ENCODE results near the gene JUNB. TPM values are rescaled to one million over a fixed set of nuclear protein-coding genes. Genes with fewer than 3 reads are reported as not detected.

Gene JUNB
- total and polyA plus RNA-seq, 2 of the 8 experiments (the other 6 are each of a cell fraction or from before 2014, with no cell fraction given): 7.4 to 10.0 TPM

DNA sequence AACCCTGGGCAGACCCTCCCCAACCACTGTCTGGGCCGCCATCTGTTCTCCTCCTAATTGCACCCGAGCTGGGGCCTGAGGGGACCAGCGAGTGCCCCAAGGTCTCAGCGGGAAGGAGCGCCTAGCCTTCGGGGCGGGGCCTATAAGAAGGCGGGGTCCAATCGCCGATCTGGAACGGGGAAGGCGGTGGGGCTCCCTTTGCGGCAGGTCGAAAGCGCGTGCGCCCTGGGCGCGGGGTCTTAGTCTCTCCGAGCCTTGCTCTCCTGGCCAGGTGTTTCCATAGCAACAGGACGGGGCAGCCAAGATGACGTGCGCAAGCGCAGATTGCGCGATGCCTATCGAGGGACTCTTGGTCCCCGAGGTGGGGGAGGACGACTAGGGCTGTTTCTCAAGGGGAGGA is 49.8 kb downstream of the JUNB start:
- Histone ChIP-seq H2AK5ac (ENCODE audit: low read depth, low read length) (no peak overlapping the region), H3K27me3 (replicated peaks in 1 of 4; ENCODE audit: control insufficient read depth in 3 of 4, extremely low read depth in 1 of 4, insufficient read depth in 3 of 4, low read length in 3 of 4) (no peaks in the 10 kb centered on the region; a peak in 1 of 7 replicates), H2AFZ (ENCODE audit: low read length) (no peak overlapping the region), H3K4me3 (ENCODE audit: extremely low read depth in 1 of 4, insufficient read depth in 2 of 4, low read depth in 3 of 4, low read length in 4 of 4) (peak overlapping the region; percentile 27 to 68 (median 48); a peak in 7 of 8 replicates), H3K9me3 (ENCODE audit: insufficient read depth in 2 of 2, low read depth in 1 of 2, low read length in 1 of 2) (no peaks in the 10 kb centered on the region), H2BK15ac (ENCODE audit: low read length) (no peak overlapping the region), H3K79me1 (ENCODE audit: low read depth, low read length) (peaks cover 11% of the 10 kb centered on the region), H2BK120ac (replicated peaks; ENCODE audit: low read depth, low read length) (no peak overlapping the region), H2BK12ac (ENCODE audit: low read depth, low read length) (no peak overlapping the region), H3K18ac (ENCODE audit: extremely low read depth, low read length) (no peak overlapping the region), H3K56ac (replicated peaks; ENCODE audit: insufficient read length, low read depth, low read length) (no peak overlapping the region), H4K91ac (replicated peaks; ENCODE audit: insufficient read length, low read length) (no peak overlapping the region), H2BK5ac (ENCODE audit: low read depth, low read length) (no peak overlapping the region), H3K4ac (replicated peaks; ENCODE audit: insufficient read length, low read depth, low read length) (no peak overlapping the region), H3K79me2 (ENCODE audit: control insufficient read depth in 1 of 2, insufficient read depth in 2 of 2, low read length in 2 of 2) (peaks cover 0 to 9% of the 10 kb centered on the region in 2 experiments; a peak in 2 of 4 replicates), H3K14ac (ENCODE audit: insufficient read length) (no peak overlapping the region), H3K23ac (ENCODE audit: insufficient read length) (no peak overlapping the region), H2BK20ac (ENCODE audit: low read length) (no peak overlapping the region), H4K8ac (ENCODE audit: extremely low read depth, insufficient read depth, low read length) (no peak overlapping the region), H3K9ac (replicated peaks in 1 of 4; ENCODE audit: extremely low read depth in 1 of 4, low read depth in 3 of 4, low read length in 3 of 4) (peak overlapping the region in 2 of 4 experiments; percentile 31 to 33; a peak in 3 of 7 replicates), H3K4me2 (ENCODE audit: insufficient read depth in 1 of 2, low read depth in 2 of 2, low read length in 2 of 2) (peak overlapping the region; percentile 70 to 75), H3K27ac (ENCODE audit: low read depth, low read length) (0 out of 2 replicates have a peak overlapping the region, but pooled peaks have one; percentile 32), H4K20me1 (replicated peaks in 1 of 2; ENCODE audit: control insufficient read depth in 1 of 2, insufficient read depth in 2 of 2, low read length in 2 of 2) (peaks cover 8 to 21% of the 10 kb centered on the region in 2 experiments), H4K5ac (ENCODE audit: insufficient read length, low read depth, low read length) (no peak overlapping the region), H3K4me1 (replicated peaks in 1 of 4; ENCODE audit: control insufficient read depth in 3 of 4, insufficient read depth in 4 of 4, low read length in 3 of 4) (peaks cover 6 to 29% (median 10%) of the 10 kb centered on the region in 4 experiments), H3K36me3 (ENCODE audit: control insufficient read depth in 2 of 4, insufficient read depth in 4 of 4, low read length in 3 of 4) (peaks cover 0 to 3% (median 0%) of the 10 kb centered on the region in 4 experiments; a peak in 1 of 8 replicates), H3K23me2 (ENCODE audit: low read depth, low read length) (peaks cover 15% of the 10 kb centered on the region)
- FAIRE-seq (no peak), DNase-seq (ENCODE audit: low read depth in 1 of 2, low spot score in 2 of 2) (peak; percentile 94 to 96)
- 3% methylated on average over 29 of the region's 29 CpGs; no CpG with 5 or more reads in 1 of the 2 experiments for WGBS, 2 experiments (ENCODE audit: extremely low coverage in 1 of 2, insufficient coverage in 1 of 2, insufficient read length in 1 of 2, insufficient replicate concordance in 2 of 2, low coverage in 1 of 2, low lambda C conversion rate in 2 of 2, missing lambda C conversion rate in 1 of 2)
- ChIA-PET CTCF (ENCODE audit: partially characterized antibody) (interaction anchor here (0.9 to 1.4 kb wide), 2 partner anchors 13 to 16 kb away, joined by 3 to 4 read pairs; no protein-coding TSS in a partner anchor), POLR2A (ENCODE audit: partially characterized antibody) (interaction anchor here (1.1 kb wide), 1 partner anchor 41 kb away, joined by 3 read pairs; no protein-coding TSS in a partner anchor)
- TF ChIP-seq, protein P1, sequence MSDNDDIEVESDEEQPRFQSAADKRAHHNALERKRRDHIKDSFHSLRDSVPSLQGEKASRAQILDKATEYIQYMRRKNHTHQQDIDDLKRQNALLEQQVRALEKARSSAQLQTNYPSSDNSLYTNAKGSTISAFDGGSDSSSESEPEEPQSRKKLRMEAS (IDR thresholded peaks at IDR 0.05): peak; percentile 62
- TF ChIP-seq SP4 (IDR thresholded peaks at IDR 0.05; ENCODE audit: low read length) (peak; percentile 23; the same call in 1 of the 2 replicates), NANOG (IDR thresholded peaks at IDR 0.05; ENCODE audit: insufficient read depth, low read depth, low read length, poor library complexity, severe bottlenecking) (no peak), TAF1 (IDR thresholded peaks at IDR 0.05; ENCODE audit: low read depth, low read length) (0 out of 2 replicates have a peak, but pooled peaks have one; percentile 15), PHF8 (conservative IDR thresholded peaks at IDR 0.05; ENCODE audit: low read depth, low read length) (no peak), E2F6 (IDR thresholded peaks at IDR 0.05) (peak; percentile 31; the same call in 1 of the 2 replicates), CREB1 (IDR thresholded peaks at IDR 0.05) (peak; percentile 71; the same call in 1 of the 2 replicates), SIRT6 (IDR thresholded peaks at IDR 0.05; ENCODE audit: low read length) (no peak), CHD1 (IDR thresholded peaks at IDR 0.05; ENCODE audit: low read depth, low read length) (no peak), NRF1 (IDR thresholded peaks at IDR 0.05; ENCODE audit: low read depth, low read length) (peak; percentile 81), TBP (IDR thresholded peaks at IDR 0.05; ENCODE audit: low read depth, low read length) (peak; percentile 28; the same call in 1 of the 2 replicates), POLR2A (IDR thresholded peaks at IDR 0.05; ENCODE audit: control extremely low read depth in 1 of 2, low read depth in 2 of 2, low read length in 2 of 2) (peak in 1 of 2 experiments; percentile 45; a peak in 1 of 3 replicates), RFX5 (IDR thresholded peaks at IDR 0.05; ENCODE audit: borderline replicate concordance, low read depth, low read length) (0 out of 2 replicates have a peak, but pooled peaks have one; percentile 2)
